Activated CD4-positive, alpha-beta T cell treated with anti-CD3 and anti-CD28 coated beads for 4 hours (primary cell): Measurements from ENCODE around the gene ATAD2B.
"Not testable (repeated sequence)": the region's sequence is repeated elsewhere in the genome, so short reads cannot be mapped to it uniquely, and the experiment has no call there.

ENCODE experiments used
- DNase-seq, 2 donors: peaks; one replicate each; pipeline ENCODE4 v3.0.0-alpha.2; 2020

The ATAD2B gene

DNA sequence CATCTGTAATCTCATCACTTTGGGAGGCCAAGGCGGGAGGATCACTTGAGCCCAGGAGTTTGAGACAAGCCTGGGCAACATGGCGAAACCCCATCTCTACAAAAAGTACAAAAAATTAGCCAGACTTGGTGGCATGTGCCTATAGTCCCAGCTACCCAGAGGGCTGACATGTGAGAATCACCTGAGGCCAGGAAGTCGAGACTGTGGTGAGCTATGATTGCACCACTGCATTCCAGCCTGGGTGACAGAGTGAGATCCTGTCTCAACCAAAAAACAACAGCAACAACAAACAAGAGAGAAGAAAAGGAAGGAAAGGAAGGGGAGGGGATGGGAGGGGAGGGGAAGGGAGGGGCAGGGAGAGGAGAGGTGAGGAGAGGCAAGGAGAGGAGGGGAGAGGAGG is 203.9 kb downstream of the ATAD2B start:
- DNase-seq: not testable (repeated sequence)

DNA sequence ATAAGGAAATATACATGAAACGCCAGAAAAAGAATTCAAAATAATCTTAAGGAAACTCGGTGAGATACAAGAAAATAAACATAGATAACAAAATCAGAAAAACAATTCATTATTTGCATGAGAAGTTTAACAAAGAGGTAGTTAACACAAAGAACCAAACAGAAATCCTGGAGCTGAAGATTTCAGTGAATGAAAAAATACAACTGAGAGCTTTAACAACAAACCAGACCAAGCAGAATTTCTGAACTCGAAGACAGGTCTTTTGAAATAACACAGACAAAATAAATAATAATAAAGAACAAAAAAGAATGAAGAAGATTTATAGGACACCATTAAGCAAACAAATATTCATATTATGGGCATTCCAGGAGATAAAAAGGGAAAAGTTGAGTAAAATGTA is 204.7 kb downstream of the ATAD2B start:
- DNase-seq: no peak

DNA sequence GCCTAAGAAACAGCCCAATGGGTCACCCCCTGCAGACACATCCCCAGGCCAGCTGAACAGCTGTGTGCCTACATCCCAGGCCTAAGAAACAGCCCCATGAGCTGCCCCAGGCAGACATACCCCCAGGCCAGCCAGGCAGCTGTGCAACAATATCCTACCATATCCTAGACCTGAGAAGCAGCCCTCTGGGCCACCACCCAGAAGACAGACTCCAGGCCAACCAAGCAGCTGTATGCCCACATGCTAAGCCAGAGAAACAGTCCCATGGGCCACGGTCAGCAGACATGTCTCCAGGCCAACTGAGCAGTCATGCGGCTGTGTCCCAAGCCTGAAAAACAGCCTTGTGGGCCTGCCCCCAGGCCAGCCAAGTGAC is 205.5 kb downstream of the ATAD2B start:
- no peak for DNase-seq

DNA sequence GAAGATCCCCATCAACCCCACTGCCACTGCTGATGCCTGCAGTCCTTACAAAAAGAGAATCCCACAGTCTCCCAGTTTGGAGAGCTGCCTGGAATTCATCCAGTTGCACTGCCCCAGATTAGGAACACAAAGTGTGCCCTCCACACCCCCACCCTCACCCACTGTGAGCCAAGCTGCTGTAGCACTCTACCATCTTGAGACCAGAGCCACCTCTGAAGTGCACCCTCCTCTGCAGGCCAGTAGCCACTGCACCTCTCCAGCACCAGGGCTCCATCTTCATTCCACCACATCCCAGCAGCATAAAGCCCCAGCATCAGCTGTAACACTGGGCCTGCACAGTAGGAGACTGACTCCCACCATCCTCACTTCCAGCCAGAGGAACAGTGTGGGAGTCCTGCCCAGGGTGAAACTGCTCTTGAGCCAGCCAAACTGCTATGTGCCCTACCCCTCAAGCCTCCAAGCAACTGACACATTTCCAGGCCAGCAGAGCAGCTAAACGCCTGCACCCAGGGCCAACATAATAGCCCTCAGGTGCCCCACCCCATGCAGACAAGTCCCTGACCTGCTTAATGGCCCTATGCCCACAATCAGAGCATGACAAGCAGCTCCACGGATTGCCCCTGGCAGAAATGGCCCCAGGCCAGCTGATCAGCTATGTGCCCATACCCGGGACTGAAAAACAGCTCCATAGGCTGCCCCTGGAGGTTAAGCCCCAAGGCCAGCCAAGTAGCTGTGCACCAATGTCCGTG is 206.0 kb downstream of the ATAD2B start:
- no peak for DNase-seq

DNA sequence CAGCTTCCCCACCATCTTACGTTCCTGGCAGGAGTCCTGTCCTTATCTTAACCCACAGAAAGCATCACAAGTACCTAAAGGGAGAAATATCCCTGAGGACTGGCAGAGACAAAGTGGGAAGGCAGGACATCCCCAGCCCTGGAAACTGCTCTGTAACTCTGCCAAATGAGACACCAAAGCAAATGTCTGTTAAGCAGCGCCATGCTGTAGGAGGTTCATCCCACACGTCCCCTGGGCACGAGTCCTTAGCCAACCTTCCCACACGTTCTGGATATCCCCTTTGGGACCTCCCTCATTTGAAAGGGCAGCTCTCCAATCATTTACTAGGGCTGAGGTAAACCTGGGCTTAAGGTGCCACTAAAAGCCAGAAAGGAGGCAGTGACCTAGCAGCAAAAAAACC is 207.2 kb downstream of the ATAD2B start:
- DNase-seq: no peak

DNA sequence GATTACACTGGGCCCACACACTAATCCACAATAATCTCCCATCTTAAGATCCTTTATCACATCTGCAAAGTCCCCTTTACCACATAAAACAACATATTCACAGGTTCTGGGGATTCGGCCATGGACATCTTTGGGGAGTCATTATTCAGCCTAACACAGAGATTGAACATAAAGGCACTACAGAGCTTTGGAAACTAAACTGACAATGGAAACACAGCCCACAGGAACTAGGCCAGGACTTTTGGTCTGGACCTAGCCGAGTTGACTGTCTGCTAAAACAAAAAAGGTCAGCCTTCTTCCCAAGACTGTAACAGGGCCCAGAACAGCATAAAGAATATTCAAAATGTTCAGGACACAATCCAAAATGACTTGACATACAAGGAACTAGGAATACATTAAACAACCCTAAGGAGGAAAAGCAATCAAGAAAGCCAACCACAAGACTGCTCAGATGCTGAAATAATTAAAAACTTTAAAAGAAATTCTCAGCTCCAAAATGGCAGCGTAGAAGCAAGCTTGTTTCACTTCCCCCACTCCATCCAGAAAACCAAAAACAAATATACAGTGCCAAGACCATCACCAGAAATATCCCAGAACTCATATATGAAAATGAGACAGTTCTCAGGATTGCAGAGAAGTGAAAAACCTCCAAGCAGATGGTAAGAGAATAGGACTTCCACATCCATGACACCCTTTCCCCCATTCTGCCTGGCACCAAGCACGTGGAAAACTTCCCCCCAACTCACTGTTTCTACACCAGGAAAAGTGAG is 207.8 kb downstream of the ATAD2B start:
- DNase-seq: no peak

DNA sequence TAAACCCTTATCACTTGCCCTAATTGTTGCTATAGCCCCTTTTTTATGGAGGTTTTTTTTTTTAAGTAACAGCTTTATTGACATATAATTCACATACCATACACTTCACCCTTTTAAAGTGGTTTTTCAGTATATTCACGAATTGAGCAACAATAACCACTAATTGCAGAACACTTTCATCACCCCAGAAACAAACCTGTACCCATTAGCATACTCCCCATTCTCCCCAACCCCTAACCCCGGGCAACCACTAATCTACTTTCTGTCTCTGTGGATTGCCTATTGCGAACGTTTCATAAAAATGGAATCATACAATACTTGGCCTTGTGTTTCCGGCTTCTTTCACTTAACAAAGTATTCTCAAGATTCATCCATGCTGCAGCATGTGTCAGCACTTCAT is 213.6 kb downstream of the ATAD2B start:
- no peak for DNase-seq

DNA sequence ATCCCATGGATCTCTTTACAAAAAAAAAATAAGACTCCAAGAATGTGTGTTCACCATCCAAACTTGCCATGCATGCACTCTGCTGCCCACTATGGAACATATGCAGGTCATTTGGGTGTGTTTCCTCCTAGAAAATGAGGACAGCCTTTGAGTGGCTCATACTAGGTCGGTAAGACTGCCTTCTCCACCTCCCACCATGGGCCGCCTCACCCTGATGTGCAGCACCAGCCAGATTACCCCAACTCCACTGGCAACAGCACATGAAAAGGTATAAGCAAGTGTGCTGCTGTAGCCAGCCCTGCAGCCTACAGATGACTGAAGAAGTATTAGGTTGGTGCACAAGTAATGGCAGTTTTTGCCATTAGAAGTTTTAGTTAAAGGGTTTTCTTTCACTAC is 214.2 kb downstream of the ATAD2B start:
- no peak for DNase-seq

DNA sequence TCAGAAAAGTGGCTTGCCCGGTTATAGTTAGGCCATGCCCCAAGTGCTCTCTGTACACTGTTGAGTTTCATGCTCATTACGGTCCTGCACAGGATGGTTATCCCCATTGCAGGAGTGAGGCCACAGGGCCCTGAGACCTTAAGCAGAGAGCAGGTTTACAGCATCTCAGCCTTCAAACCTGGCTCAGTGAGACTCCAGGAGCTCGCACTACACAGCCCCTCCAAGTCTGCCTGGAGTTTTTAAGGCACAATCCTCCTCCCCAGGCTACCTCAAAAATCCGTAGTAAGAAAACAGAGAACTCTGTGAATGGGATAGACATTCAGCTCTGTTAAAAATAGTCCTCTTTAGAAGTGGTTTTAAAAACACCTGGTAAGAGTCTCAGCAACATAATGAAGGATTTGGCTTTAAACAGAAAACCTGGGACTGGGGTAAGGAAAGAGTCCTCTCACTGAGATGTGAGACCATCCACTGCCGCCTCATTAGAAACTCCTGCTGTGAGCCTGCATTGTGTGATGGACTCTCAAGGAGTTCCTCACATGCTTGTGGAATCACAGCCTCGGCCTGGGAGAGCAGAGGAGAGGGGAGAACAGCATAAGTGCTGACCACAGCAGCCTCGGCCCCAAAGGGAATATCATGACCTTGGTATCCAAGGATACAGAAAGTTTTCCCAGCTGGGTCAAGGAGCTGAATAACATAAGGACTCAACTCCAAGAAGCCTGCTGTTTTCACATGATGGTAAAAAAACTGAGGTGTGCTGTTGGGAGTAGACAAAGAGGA is 214.8 kb downstream of the ATAD2B start:
- DNase-seq: no peak

DNA sequence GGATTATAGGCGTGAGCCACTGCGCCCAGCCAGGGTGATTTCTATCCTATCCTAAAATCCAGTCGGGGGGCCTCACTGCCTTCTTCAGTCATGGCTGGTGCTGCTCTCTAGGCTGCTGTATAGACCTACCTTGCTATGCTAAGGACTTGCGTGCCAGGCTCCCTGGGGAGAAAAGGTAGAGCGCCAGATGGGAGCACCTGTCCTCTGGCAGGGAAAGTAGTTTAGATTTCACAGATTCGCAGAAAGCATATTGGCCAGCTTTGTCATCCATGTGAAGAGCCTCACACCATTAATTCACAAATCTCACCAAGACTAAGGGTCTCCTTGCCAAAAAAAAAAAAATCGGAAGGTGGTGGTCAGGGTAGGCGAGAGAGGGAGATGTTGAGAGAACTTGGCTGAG is 217.6 kb downstream of the ATAD2B start:
- no peak for DNase-seq

DNA sequence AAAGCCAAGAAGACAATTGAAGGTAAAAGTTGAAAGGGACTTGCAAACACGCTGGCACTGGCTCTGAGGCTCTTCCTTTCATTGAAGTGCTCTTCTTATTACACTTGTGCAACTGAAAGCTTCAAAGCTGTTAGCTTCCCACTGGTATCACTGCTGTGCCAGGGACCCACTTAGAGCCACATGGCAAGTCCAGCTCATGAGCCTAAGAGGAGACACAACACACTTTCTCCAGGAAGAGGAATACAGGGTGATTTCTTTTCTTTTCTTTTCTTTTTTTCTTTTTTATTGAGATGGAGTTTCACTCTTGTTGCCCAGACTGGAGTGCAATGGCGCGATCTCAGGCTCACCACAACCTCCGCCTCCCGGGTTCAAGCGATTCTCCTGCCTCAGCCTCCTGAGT is 218.2 kb downstream of the ATAD2B start:
- DNase-seq: no peak

DNA sequence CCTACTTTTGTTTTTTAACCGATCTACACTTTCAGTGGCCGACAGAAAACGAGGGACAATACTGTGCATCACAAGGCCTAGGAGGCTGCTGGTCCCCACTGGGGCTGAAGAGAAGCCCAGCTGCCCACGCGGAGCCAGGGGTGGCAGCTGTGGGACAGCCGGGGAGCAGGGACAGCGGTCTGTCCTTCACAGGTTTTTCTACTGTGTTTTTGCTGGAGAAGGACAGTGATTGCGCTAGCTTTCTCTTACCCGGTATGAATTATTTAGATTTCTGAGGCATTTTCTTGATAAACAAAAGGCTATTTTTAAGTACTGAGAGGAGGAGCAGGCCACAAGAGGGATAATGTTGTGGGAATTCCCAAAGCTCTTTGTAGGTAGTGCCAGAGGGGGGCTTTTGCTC is 219.8 kb downstream of the ATAD2B start:
- DNase-seq: no peak

DNA sequence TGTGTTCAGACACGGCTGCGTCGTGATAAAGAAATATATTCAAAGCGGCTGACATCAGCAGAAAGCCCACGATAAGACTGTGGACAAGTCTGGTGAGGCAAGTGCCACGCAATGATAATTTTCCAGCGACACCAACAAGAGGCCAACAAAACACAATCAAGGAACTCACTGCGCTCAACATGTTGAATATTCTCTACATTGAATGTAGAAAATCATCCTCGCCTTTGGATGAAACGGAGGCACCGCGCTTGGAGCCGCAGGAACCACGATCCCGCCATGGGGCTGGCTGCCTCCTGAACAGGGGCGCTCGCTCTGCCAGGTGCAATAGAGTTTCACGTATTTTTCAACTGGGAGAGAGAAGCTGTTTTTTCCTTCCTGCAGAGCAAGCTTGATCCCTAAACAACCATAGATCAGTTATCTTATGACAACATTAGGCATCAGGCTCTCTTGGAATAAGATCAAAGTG is 220.3 kb downstream of the ATAD2B start:
- no peak for DNase-seq

DNA sequence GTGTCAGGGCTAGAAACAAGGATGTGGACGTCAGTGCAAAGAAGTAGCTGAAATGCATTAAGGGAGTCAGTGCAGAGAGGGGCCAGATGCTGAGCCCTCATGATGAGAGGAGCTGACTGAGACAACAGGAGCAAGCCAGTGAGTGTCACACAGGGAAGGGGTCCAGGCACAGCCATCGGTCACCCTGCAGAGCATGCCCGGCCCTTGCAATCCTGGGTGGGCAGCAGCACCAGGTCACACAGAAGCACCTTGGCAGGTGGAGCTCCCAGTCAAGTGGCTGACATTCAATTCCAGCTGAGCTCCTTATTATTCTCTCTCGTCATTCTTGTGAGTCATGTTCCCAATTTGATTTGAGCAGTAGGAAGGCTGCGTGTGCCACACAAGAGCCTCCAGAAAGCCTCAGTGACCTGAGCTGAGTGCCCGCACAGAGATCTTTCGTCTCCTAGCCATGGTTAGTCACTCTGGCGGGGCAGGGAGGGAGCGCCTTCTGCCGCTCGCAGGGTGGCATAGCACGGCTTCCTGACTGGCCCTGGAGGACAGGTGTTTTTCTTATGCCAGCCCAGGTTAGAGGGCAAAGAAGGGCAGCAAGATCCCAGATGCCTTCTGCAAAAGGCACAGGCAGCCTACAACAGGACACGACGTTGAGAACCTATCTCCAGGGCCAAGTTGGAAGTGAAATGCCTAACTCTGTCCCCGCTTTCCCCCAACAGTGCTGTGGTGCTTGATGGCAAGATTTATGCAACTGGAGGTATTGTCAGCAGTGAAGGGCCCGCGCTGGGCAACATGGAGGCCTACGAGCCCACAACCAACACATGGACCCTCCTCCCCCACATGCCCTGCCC is 220.9 kb downstream of the ATAD2B start:
- DNase-seq: no peak

DNA sequence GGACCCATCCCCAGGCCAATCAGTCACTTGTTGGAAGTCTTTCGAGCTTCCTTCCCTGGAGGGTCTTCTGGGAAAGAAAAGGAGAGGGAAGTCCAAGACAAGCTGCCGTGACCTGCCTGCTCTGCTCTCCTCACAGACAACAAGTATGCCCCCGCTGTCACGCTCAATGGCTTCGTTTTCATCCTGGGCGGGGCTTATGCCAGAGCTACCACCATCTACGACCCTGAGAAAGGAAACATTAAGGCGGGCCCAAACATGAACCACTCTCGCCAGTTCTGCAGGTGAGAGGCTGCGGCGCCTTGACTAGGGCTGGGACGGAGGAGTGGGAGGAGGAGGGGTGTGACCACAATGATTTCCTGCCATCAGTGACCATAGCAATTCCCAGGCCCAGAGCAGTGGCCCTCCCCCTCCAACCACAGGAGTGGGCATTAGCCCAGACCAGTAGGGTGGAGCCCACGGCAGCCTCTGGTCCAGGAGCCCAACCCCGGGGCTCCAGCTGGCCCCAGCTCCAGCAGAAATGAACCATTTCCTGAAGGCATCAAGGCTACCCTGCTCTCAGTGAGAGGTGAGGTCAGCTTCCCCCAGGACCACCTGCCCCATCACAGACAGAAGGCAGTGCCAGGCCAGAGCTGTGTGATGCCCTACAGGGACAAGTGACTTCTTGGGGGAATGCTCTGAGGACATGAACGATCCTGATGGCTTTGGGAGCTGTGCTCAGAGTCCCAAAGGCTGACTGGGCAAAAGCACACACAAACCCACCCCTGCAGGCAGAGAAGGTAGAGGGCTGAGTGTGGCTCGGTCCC is 223.1 kb downstream of the ATAD2B start:
- no peak for DNase-seq

DNA sequence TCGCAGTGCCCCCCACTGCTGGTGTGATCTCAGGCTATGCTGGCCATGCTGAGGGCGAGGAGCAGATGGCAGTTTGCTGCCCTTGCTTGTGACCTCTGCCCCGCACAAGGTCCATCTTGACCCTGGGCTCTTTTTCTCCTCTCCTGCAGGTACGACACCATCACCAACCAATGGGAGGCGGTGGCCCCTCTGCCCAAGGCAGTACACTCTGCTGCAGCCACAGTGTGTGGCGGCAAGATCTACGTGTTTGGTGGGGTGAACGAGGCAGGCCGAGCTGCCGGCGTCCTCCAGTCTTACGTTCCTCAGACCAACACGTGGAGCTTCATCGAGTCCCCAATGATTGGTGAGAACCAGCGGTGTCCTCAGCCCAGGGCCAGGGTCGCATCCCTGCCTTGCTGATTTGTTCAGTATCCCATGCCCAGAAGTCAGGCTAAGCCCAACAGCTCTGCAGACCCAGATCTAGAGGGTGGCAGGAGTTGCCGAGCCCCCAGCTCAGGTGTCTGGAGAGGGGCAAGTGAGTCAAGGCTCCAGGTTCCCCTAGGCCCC is 223.8 kb downstream of the ATAD2B start:
- DNase-seq: no peak

DNA sequence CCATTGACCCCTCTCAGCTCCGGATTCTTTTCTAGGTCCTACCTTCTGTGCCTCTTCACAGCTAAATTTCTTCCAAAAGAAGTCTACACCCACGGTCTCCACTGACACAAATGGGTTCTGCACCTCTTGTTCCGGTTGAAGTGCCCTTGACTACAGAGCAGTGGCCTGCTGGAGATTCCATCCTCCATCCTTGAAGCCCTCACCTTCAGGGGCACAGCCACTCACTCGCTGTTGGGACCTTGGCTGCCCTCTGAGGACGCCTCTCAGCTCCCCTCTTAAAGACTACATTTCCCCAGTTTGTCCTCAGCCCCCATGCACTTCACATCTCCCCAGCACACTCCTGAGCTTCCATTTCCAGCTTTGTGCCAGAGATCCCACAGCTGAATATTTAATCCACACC is 226.3 kb downstream of the ATAD2B start:
- no peak for DNase-seq

DNA sequence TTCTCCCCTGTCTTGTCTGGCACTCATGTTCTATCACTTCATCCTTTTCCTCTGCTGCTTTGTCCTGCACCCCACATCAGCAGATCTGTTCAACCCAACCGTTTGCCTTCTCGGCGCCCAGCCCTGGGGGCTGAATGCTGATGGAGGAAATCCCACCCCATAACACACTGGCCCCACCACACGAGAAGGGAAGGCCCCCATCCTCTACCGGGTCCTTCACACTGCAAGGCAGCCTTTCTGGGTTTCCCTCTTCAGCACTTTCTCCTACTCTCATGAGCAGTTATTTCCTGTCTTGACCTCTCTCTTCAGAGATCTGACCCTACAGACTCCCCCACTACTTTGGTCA is 227.4 kb downstream of the ATAD2B start:
- no peak for DNase-seq

DNA sequence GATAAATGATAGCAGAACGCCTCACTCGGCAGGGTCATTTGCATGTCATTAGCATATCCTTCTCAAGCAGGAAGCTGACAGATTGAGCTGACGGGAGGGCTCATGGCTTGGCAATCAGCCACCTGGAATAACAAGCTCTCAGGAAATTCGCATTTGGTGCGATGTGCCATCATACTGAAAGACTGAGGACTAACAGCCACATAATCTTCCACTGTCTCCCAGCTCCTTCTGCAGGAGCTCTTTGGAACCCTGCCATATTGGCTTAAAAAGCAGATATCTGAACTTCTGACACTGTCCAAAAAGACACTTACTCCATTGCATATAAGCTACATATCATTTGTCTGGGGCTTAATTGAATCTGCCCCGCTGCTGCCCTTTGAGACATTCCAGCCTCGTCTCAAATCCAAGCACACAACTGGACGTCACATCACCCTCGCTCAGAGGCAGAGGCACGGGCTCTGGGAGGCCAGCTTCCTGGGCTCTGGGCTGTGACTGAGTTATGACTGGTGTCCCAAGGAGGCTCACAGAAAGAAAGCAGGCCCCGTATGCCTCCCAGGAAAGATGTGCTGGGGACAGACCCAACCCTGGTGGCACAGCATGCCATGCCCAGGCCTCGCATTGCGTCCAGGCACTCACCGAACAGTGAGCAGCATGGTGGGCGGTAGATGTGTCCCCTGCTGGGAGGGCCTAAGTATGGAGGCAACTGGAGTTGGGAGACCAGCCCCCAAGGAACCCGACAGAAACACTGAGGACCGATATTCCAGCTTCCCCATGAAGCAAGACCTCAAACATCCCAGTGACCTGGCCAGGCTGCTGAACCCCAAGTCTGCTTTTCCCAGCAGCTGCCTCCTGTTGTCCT is 228.0 kb downstream of the ATAD2B start:
- DNase-seq: no peak
